PFSK-1 (cell line): ENCODE data around the gene NFIL3.

Source experiments
- FOXP2 ChIP-seq: optimal IDR thresholded peaks from 2 replicates; pipeline ENCODE3; 2011; ENCODE audit warnings: borderline replicate concordance, control low read depth, inconsistent platforms; ENCODE audit not compliant: insufficient read depth; ENCODE audit errors: extremely low read length, extremely low read depth
- POLR2AphosphoS5 ChIP-seq: IDR thresholded peaks from 2 replicates; pipeline ENCODE4 v1.6.1; 2012; ENCODE audit warnings: low read depth, mild to moderate bottlenecking, control low read depth, low read length, moderate library complexity
- SIN3A ChIP-seq: IDR thresholded peaks from 2 replicates; pipeline ENCODE4 v1.6.1; 2012; ENCODE audit warnings: mild to moderate bottlenecking, low read length, moderate library complexity, borderline replicate concordance; ENCODE audit not compliant: insufficient read depth
- TAF1 ChIP-seq: IDR thresholded peaks from 2 replicates; pipeline ENCODE4 v1.6.1; 2012; ENCODE audit warnings: low read length, control low read depth, borderline replicate concordance; ENCODE audit not compliant: insufficient read depth
- TF ChIP-seq, protein P1 (sequence below), 2 experiments: IDR thresholded peaks; 2 replicates each; pipeline versions ENCODE4 v1.6.1 to v1.8.0; 2011 to 2012; ENCODE audit warnings: low read depth in 2 of 2, low read length in 2 of 2, control low read depth in 1 of 2, inconsistent platforms in 1 of 2, mild to moderate bottlenecking in 1 of 2, moderate library complexity in 1 of 2; ENCODE audit not compliant: insufficient read depth in 1 of 2

NFIL3 gene

DNA sequence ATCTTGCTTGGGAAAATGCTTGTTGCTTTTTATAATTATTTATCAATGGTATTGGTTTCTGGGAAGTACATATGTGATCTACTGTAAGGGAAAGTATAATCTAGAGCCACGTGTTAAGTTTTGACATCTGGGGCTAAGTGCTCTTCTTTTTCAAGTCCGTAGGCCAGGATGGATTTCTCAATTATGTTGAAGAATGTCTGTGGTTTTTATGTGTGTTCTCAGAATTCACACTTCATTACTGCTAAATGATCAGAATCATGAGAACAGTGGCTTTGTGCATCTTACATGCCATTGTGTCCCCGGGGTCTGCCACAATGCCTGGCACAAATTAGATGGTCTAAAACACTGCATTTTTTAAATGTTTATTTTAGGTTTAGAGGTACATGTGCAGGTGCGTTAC lies 47.4 kb downstream of the NFIL3 start:
- TF ChIP-seq SIN3A (no peak), POLR2AphosphoS5 (no peak), FOXP2 (no peak), TAF1 (no peak)
- TF ChIP-seq, protein P1, sequence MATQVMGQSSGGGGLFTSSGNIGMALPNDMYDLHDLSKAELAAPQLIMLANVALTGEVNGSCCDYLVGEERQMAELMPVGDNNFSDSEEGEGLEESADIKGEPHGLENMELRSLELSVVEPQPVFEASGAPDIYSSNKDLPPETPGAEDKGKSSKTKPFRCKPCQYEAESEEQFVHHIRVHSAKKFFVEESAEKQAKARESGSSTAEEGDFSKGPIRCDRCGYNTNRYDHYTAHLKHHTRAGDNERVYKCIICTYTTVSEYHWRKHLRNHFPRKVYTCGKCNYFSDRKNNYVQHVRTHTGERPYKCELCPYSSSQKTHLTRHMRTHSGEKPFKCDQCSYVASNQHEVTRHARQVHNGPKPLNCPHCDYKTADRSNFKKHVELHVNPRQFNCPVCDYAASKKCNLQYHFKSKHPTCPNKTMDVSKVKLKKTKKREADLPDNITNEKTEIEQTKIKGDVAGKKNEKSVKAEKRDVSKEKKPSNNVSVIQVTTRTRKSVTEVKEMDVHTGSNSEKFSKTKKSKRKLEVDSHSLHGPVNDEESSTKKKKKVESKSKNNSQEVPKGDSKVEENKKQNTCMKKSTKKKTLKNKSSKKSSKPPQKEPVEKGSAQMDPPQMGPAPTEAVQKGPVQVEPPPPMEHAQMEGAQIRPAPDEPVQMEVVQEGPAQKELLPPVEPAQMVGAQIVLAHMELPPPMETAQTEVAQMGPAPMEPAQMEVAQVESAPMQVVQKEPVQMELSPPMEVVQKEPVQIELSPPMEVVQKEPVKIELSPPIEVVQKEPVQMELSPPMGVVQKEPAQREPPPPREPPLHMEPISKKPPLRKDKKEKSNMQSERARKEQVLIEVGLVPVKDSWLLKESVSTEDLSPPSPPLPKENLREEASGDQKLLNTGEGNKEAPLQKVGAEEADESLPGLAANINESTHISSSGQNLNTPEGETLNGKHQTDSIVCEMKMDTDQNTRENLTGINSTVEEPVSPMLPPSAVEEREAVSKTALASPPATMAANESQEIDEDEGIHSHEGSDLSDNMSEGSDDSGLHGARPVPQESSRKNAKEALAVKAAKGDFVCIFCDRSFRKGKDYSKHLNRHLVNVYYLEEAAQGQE (IDR thresholded peaks at IDR 0.05; ENCODE audit: insufficient read depth in 1 of 2, low read depth in 2 of 2, low read length in 2 of 2), result no peak

GRCh38 chr9:91374939-91375338 lies 48.7 kb downstream of the NFIL3 start:
- TF ChIP-seq FOXP2 (no peak), SIN3A (no peak), TAF1 (no peak), POLR2AphosphoS5 (no peak)
- TF ChIP-seq, protein P1 (IDR thresholded peaks at IDR 0.05; ENCODE audit: insufficient read depth in 1 of 2, low read depth in 2 of 2, low read length in 2 of 2), result no peak

- TF ChIP-seq POLR2AphosphoS5 (no peak), FOXP2 (no peak), SIN3A (no peak)
- TF ChIP-seq, protein P1 (IDR thresholded peaks at IDR 0.05; ENCODE audit: insufficient read depth in 1 of 2, low read depth in 2 of 2, low read length in 2 of 2), result no peak
These were observed 51.7 kb downstream of the NFIL3 start for GRCh38 chr9:91371894-91372293.

DNA sequence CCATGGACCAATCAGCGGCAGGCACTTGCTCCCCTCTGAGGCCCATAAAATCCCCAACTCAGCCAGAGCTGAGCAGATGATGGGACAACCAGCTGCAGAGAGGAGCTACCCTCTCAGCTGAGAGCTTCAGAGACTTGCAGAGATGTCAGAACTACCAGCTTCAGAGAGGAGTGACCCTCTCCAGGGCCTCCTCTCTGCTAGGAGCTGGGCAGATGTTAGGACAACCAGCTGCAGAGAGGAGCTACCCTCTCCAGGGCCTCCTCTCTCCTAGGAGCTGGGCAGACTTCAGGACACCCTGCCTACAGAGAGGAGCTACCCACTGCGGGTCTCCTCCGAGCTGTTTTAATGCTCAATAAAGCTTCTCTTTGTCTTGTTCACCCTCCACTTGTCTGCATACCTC lies 58.9 kb downstream of the NFIL3 start:
- TF ChIP-seq POLR2AphosphoS5 (no peak), SIN3A (no peak), FOXP2 (no peak), TAF1 (no peak)
- TF ChIP-seq, protein P1 (IDR thresholded peaks at IDR 0.05; ENCODE audit: insufficient read depth in 1 of 2, low read depth in 2 of 2, low read length in 2 of 2), result no peak

DNA sequence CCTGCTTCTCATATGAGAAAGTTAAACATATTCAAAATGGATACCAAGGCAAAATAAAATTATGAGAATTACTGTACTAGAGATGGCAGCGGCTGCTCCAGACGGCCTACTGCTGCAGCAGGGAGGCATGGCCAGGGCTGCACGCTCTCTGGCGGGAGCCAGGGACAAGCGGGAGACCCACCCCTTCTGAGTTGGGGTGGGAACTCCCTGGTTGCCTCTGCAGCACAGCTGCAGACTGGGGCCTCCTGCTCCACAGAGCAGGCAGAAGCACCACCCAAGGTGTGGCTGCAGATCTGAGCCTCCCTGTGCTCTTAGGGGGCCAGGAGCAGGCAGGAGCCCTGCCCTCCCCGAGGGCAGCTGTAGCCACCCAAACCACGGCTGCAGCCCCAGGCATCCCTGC lies 59.6 kb downstream of the NFIL3 start:
- TF ChIP-seq, protein P1 (IDR thresholded peaks at IDR 0.05; ENCODE audit: insufficient read depth in 1 of 2, low read depth in 2 of 2, low read length in 2 of 2), result no peak
- TF ChIP-seq TAF1, result no peak
- TF ChIP-seq FOXP2, result no peak
- no peak for TF ChIP-seq SIN3A
- TF ChIP-seq POLR2AphosphoS5, result no peak
